Kidney (tissue), 14 donors: ENCODE results near the gene ATP10B. TPM values are rescaled to one million over a fixed set of nuclear protein-coding genes. Genes with fewer than 3 reads are reported as not detected.

Experiments used
- DNase-seq, 5 donors: peaks; one replicate each; pipeline ENCODE4 v3.0.0-alpha.2; 2013 to 2020
- FAIRE-seq: peaks from 2 replicates; lab custom pipeline; 2012; peaks lifted over from hg19 to GRCh38; lab: Jason Lieb, UNC
- H3K27ac ChIP-seq, 2 donors: one replicate each; pipeline ENCODE4 v1.7.0; 2013; ENCODE audit warnings: low read depth in 2 of 2, low read length in 2 of 2, inconsistent platforms in 1 of 2
- H3K27me3 ChIP-seq: one replicate; pipeline ENCODE4 v1.7.1; 2013; ENCODE audit warnings: low read length, inconsistent platforms; ENCODE audit not compliant: control insufficient read depth, insufficient read depth
- H3K36me3 ChIP-seq, 3 donors: one replicate each; pipeline versions ENCODE4 v1.7.0 to v1.7.1; 2013; ENCODE audit warnings: low read length in 3 of 3, control low read depth in 1 of 3, inconsistent platforms in 1 of 3; ENCODE audit not compliant: insufficient read depth in 3 of 3, control insufficient read depth in 2 of 3
- H3K4me1 ChIP-seq, 3 donors: one replicate each; pipeline versions ENCODE4 v1.7.0 to v1.7.1; 2013; ENCODE audit warnings: low read length in 3 of 3, inconsistent platforms in 1 of 3, low read depth in 1 of 3; ENCODE audit not compliant: control insufficient read depth in 2 of 3, insufficient read depth in 2 of 3
- H3K4me3 ChIP-seq, 3 donors: one replicate each; pipeline versions ENCODE4 v1.7.0 to v1.8.1; 2013; ENCODE audit warnings: low read length in 3 of 3, control low read depth in 1 of 3, inconsistent platforms in 1 of 3
- H3K9ac ChIP-seq, 3 donors: one replicate each; pipeline versions ENCODE4 v1.7.0 to v1.7.1; 2013; ENCODE audit warnings: low read length in 3 of 3, control low read depth in 1 of 3, inconsistent platforms in 1 of 3
- H3K9me3 ChIP-seq, 3 donors: one replicate each; pipeline versions ENCODE4 v1.7.0 to v1.7.1; 2013; ENCODE audit warnings: low read length in 3 of 3, control low read depth in 1 of 3, inconsistent platforms in 1 of 3; ENCODE audit not compliant: control insufficient read depth in 2 of 3, insufficient read depth in 1 of 3
- CTCF ChIP-seq: IDR thresholded peaks from 3 replicates; pipeline ENCODE4 v1.5.1; 2012; ENCODE audit warnings: mild to moderate bottlenecking, moderate library complexity, borderline replicate concordance; ENCODE audit not compliant: insufficient read depth; ENCODE audit errors: extremely low read depth
- intact Hi-C: fragments of 100-400 bp; cut with DNase I; formaldehyde crosslinking; loops from one replicate; pipeline ENCODE4 v1.11.1; 2022
- polyA plus RNA-seq: library from polyadenylated mRNA; stranded (reverse); fragments of 350-450 nt; fragmentation: Illumina TruSeq; extraction: RNeasy Lipid Tissue Mini Kit (QIAGEN cat#74804); gene quantifications from one replicate; pipeline ENCODE4 v1.2.3, GENCODE V29; 2014; ENCODE audit warnings: low read depth, low replicate concordance; ENCODE audit not compliant: insufficient read depth
- total RNA-seq: library from RNA; stranded (reverse); fragmentation: NEBNext Ultra II Directional; extraction: Animal tissue kit (Norgen Biotek cat#: 25700); gene quantifications from one replicate; pipeline ENCODE4 v1.2.1, GENCODE V29; 2021
- donor health status: control.
- donor health status: control.
- donor health status: control.
- donor health status: control.
- donor health status: control.
- donor health status: DM: yes; HTN: yes; CAD: no.
- donor health status: Normal renal cell carcinoma (clear cell type).

Gene ATP10B
- total and polyA plus RNA-seq, 2 donors from 2014 or later, result 1.4 TPM; not detected in 1

- Histone ChIP-seq H3K27me3 (no peaks in the 10 kb centered on the region), H3K36me3 (no peaks in the 10 kb centered on the region), H3K4me3 (no peak overlapping the region), H3K9ac (no peak overlapping the region), H3K9me3 (no peaks in the 10 kb centered on the region), H3K27ac (no peak overlapping the region), H3K4me1 (no peaks in the 10 kb centered on the region)
- TF ChIP-seq CTCF, result no peak
- intact Hi-C loops, result no loop called here
- FAIRE-seq (no peak), DNase-seq (no peak)
Measured at GRCh38 chr5:160619381-160619780, 232.6 kb downstream of the ATP10B start.

- Histone ChIP-seq H3K36me3 (no peaks in the 10 kb centered on the region), H3K9ac (no peak overlapping the region), H3K27ac (no peak overlapping the region), H3K27me3 (no peaks in the 10 kb centered on the region), H3K9me3 (no peaks in the 10 kb centered on the region), H3K4me3 (no peak overlapping the region), H3K4me1 (no peaks in the 10 kb centered on the region)
- intact Hi-C loops, result no loop called here
- FAIRE-seq (no peak), DNase-seq (no peak)
- TF ChIP-seq CTCF, result no peak
Measured at GRCh38 chr5:160618286-160618685, 233.7 kb downstream of the ATP10B start.

GRCh38 chr5:160616712-160617497, 235.1 kb downstream of the ATP10B start:
- no peak for TF ChIP-seq CTCF
- Histone ChIP-seq H3K36me3 (no peaks in the 10 kb centered on the region), H3K9ac (no peak overlapping the region), H3K4me1 (no peaks in the 10 kb centered on the region), H3K9me3 (no peaks in the 10 kb centered on the region), H3K4me3 (no peak overlapping the region), H3K27me3 (no peaks in the 10 kb centered on the region), H3K27ac (no peak overlapping the region)
- FAIRE-seq (no peak), DNase-seq (no peak)
- intact Hi-C loops, result no loop called here
